Stimulated activated CD4-positive, alpha-beta T cell treated with anti-CD3 and anti-CD28 coated beads, Interleukin-1b, Interleukin-23, amount 100 ng/mL, for 48 hours (primary cell): ENCODE results near the gene CMTR2.

Experiments
- DNase-seq: peaks from one replicate; pipeline ENCODE4 v3.0.0-alpha.2; 2020

Gene CMTR2

GRCh38 chr16:71276589-71277334 is 12.4 kb downstream of the CMTR2 start:
- no peak for DNase-seq

DNA sequence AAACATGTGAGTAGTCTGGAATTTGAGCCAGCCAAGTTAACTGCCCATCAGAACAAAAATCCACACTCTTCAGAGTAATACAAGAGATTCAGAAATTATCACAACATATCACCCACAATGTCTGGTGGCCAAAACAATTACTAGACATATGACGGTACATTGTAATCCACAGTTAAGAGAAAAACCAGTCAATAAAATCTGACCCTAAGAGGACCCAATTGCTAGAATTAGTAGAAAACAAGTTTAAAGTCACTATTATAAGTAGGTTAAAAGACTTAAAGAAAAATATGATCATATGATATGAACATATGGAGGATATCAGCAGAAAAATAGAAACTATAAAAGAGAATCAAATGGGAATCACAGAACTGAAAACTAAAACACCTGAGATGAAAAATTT is 15.8 kb downstream of the CMTR2 start:
- no peak for DNase-seq

DNA sequence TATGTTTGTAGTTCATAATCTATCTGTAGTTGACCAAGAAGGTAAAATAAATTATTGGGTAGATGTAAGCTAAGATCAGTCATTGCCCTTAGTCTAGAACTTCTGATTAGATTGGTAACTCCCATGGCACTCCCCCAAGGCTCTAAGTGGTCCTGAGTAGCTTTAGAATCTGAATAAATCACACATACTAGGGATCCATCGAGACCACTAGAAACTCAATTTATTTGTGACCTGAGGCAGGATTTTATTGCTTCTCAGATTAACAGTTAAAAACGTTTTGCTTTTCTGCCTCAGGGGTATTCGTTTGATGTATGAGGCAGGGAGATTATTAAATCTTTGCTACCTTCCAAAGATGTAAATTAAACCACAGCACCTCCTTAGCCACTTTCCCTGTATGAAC is 24.9 kb downstream of the CMTR2 start:
- no peak for DNase-seq

DNA sequence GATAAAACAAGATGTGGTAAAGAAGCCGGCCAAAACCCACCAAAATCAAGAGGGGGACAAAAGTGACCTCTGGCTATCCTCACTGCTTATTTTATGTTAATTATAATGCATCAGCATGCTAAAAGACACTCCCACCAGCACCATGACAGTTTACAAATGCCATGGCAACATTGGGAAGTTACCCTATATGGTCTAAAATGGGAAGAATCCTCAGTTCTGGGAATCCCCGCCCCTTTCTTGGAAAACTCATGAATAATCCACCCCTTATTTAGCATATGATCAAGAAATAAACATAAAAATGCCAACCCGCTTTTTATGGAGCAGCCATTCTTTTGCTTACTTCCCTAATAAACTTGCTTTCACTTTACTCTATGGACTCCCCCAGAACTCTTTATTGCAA is 25.6 kb downstream of the CMTR2 start:
- DNase-seq = no peak

- no peak for DNase-seq
Measured at GRCh38 chr16:71262391-71262790, 26.8 kb downstream of the CMTR2 start.

DNA sequence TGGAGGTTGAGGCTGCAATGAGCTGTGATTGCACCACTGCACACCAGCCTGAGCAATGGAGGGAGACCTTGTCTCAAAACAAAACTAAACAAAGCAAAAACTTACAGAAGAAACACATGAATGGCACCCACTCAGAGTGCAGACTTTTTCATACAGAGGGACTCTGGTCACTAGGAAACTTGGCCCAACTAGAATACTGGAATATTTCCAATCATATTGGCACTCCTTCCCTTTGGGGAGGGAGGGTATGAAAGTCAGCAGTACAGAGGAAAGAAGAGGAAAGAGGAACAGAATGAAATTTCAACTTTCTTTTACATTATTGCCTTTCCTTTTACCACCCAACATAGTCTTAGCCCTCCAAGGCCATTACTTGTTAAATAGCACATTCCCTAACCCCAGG is 28.2 kb downstream of the CMTR2 start:
- no peak for DNase-seq

GRCh38 chr16:71259086-71259485 is 30.1 kb downstream of the CMTR2 start:
- DNase-seq = no peak

GRCh38 chr16:71258372-71258771 is 30.8 kb downstream of the CMTR2 start:
- no peak for DNase-seq

DNA sequence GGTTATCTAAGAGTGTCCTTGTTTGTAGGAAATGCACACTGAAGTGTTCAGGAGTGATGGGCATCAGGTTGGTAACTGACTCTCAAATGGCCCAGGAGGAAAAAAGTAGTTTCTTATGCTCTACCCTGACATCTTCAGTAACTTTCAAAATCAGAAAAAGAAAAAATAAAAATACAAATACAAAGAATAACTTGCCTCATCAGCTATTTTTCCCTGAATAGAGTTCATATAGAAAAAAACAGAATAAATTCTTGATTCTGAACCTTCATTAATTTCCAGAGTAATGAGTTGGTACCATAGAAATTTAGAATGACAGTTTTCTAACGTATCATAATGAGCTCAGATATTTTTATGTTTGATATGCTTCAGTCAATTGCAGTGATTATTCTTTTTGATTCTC is 31.4 kb downstream of the CMTR2 start:
- no peak for DNase-seq

GRCh38 chr16:71255721-71256120 is 33.5 kb downstream of the CMTR2 start:
- DNase-seq = no peak

- no peak for DNase-seq
Measured at GRCh38 chr16:71254832-71255525, 34.2 kb downstream of the CMTR2 start.

- no peak for DNase-seq
Measured at GRCh38 chr16:71250461-71251235, 38.6 kb downstream of the CMTR2 start.

- DNase-seq = no peak
Measured at GRCh38 chr16:71249399-71249798, 39.8 kb downstream of the CMTR2 start.

DNA sequence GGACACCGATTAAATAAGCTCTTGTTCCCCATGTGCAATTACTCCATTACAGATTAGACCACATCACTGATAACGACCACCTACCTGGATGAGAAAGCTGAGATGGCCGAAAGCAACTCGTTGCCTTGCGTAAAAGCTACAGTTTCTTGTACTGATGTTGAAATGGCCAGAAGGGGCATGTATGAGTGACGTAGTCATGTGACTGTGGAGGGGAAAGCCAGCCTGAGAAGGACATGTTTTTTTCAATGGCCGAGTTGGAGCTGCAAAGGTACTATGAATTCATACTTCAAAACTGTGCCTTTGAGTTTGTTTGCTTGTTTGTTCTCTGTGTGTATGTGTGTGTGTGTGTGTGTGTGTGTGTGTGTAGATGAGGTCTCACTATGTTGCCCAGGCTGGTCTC is 41.7 kb downstream of the CMTR2 start:
- no peak for DNase-seq

GRCh38 chr16:71246309-71246708 is 42.9 kb downstream of the CMTR2 start:
- DNase-seq = no peak

GRCh38 chr16:71244521-71244920 is 44.7 kb downstream of the CMTR2 start:
- no peak for DNase-seq

DNA sequence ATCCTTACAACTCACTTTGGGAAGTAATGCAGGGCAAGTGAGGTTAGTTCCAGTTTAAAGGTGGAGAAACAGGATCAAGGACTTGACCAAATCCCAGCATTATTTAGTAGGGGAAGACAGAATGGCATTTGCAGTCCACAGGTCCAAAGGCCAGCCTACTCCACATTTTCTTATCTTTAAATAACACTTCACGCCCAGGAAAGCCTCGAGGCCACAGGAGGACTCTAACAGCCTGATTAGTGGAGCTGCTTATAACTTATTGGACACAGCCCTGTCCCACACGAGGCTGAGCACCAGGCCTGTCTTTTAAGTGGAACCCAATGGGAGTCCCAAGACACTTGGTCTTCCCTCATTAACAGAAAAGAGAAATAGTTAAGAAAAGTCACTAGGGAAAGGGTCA is 46.6 kb downstream of the CMTR2 start:
- no peak for DNase-seq

DNA sequence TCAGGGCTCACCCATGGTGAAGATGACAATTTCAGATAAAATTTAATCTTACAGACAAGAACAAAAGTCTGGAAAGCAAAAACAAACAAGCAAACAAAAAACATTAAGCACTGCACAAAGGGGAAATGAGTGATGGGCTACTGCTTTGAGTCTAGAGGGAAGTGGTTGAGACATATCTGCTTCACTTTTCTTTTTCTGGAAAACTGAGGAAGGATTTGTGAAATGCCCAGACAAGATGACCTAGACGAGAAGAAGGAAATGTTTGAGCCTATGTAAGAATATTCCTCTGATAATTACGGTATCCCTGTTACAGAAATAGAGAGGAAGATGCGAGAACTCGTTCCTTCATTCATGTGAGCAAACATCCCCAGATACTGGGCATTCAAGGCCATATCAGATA is 47.2 kb downstream of the CMTR2 start:
- no peak for DNase-seq
